ENCODE data around the gene PMM1. TPM values are rescaled to one million over a fixed set of nuclear protein-coding genes. Genes with fewer than 3 reads are reported as not detected.
"Not testable (repeated sequence)": the region's sequence is repeated elsewhere in the genome, so short reads cannot be mapped to it uniquely, and the experiment has no call there.

PMM1 gene
- total RNA-seq (100 to 1,000 TPM in 1 of 9 donors, 10 to 100 TPM in 8; 39.4 to 105 (median 71.6) TPM), polyA plus RNA-seq (10 to 100 TPM; 37.8 to 53.0 (median 43.0) TPM)
- long read RNA-seq, donor 1, transcript PMM1-201 (8 exons, 1,298 nt) = major isoform, 41 of 67 reads
- long read RNA-seq, donor 1, partial matches to known transcripts = 22 of 67 reads
- long read RNA-seq, donor 1, other reads (novel, unspliced or antisense) = 0 of 67 reads
- long read RNA-seq, donor 2, transcript PMM1-201 (8 exons, 1,298 nt) = major isoform, 22 of 38 reads
- long read RNA-seq, donor 2, partial matches to known transcripts = 14 of 38 reads
- long read RNA-seq, donor 2, other reads (novel, unspliced or antisense) = 0 of 38 reads
- long read RNA-seq, donor 3, transcript PMM1-201 (8 exons, 1,298 nt) = major isoform, 29 of 31 reads
- long read RNA-seq, donor 3, partial matches to known transcripts = 0 of 31 reads
- long read RNA-seq, donor 3, other reads (novel, unspliced or antisense) = 0 of 31 reads
- long read RNA-seq, donor 4, transcript PMM1-201 (8 exons, 1,298 nt) = major isoform, 66 of 78 reads
- long read RNA-seq, donor 4, partial matches to known transcripts = 2 of 78 reads
- long read RNA-seq, donor 4, other reads (novel, unspliced or antisense) = 6 of 78 reads
- long read RNA-seq, donor 5, transcript PMM1-201 (8 exons, 1,298 nt) = major isoform, 96 of 109 reads
- long read RNA-seq, donor 5, transcript PMM1-208 (7 exons, 1,405 nt) = minor isoform, 6 of 109 reads
- long read RNA-seq, donor 5, partial matches to known transcripts = 1 of 109 reads
- long read RNA-seq, donor 5, other reads (novel, unspliced or antisense) = 6 of 109 reads
- long read RNA-seq, donor 6, transcript PMM1-201 (8 exons, 1,298 nt) = major isoform, 42 of 53 reads
- long read RNA-seq, donor 6, partial matches to known transcripts = 1 of 53 reads
- long read RNA-seq, donor 6, other reads (novel, unspliced or antisense) = 6 of 53 reads
- long read RNA-seq, donor 7, transcript PMM1-201 (8 exons, 1,298 nt) = major isoform, 10 of 25 reads
- long read RNA-seq, donor 7, partial matches to known transcripts = 13 of 25 reads
- long read RNA-seq, donor 7, other reads (novel, unspliced or antisense) = 0 of 25 reads
- long read RNA-seq, donor 8, transcript PMM1-201 (8 exons, 1,298 nt) = major isoform, 47 of 73 reads
- long read RNA-seq, donor 8, partial matches to known transcripts = 23 of 73 reads
- long read RNA-seq, donor 8, other reads (novel, unspliced or antisense) = 0 of 73 reads
- long read RNA-seq, donor 9, transcript PMM1-201 (8 exons, 1,298 nt) = major isoform, 23 of 25 reads
- long read RNA-seq, donor 9, partial matches to known transcripts = 0 of 25 reads
- long read RNA-seq, donor 9, other reads (novel, unspliced or antisense) = 0 of 25 reads
- long read RNA-seq, donor 10, transcript PMM1-201 (8 exons, 1,298 nt) = major isoform, 12 of 21 reads
- long read RNA-seq, donor 10, partial matches to known transcripts = 6 of 21 reads
- long read RNA-seq, donor 10, other reads (novel, unspliced or antisense) = 0 of 21 reads

GRCh38 chr22:41589391-41590241 is at the start of gene PMM1:
PMM1 (minus strand) TSS chr22:41589840; CDS start chr22:41589805, 35 bp downstream.
- no peaks in the 10 kb centered on the region for H3K9me3 ChIP-seq (replicated peaks in 1 of 3)
- H3K27me3 ChIP-seq = no peaks in the 10 kb centered on the region
- peak within 1 kb of the TSS; percentile 44 to 91 (median 81) for H3K27ac ChIP-seq
- peak; percentile 100 for DNase-seq
- peaks cover 8 to 15% of the 10 kb centered on the region in 2 donors for H3K4me1 ChIP-seq (replicated peaks in 1 of 2)
- TF ChIP-seq POLR2A (IDR thresholded peaks at IDR 0.05) (peak; percentile 89 to 97), CTCF (IDR thresholded peaks at IDR 0.05) (no peak)
- no peaks in the 10 kb centered on the region for H3K36me3 ChIP-seq (replicated peaks in 1 of 2)
- H3K4me3 ChIP-seq = peak within 1 kb of the TSS; percentile 62 to 96 (median 86)
- intact Hi-C loops (cut with DNase I) = loop anchor here in 1 of 2 donors (10.0 kb wide), 1 partner anchor 45 kb away; the partner anchor contains the start of gene POLR3H
- 1 to 2% (median 1%) methylated on average over 7 to 61 of the region's 61 CpGs for WGBS, 4 donors

- Histone ChIP-seq H3K9me3 (replicated peaks in 1 of 3) (no peaks in the 10 kb centered on the region), H3K36me3 (replicated peaks in 1 of 2) (peaks cover 0 to 91% of the 10 kb centered on the region in 2 donors), H3K27ac (no peak overlapping the region), H3K27me3 (no peaks in the 10 kb centered on the region), H3K4me3 (no peak overlapping the region), H3K4me1 (replicated peaks in 1 of 2) (no peaks in the 10 kb centered on the region)
- no peak for TF ChIP-seq CTCF (IDR thresholded peaks at IDR 0.05)
- TF ChIP-seq POLR2A (IDR thresholded peaks at IDR 0.05) = no peak
- intact Hi-C loops (cut with DNase I) = no loop called here
- WGBS, 4 donors = 81 to 91% (median 89%) methylated on average over 5 of the region's 5 CpGs
- DNase-seq = peak in 1 of 7 donors; percentile 20
Observed at GRCh38 chr22:41638748-41639147, 49.1 kb upstream of the PMM1 start.

- Histone ChIP-seq H3K4me1 (replicated peaks in 1 of 2) (no peaks in the 10 kb centered on the region), H3K27me3 (no peaks in the 10 kb centered on the region), H3K9me3 (replicated peaks in 1 of 3) (no peaks in the 10 kb centered on the region), H3K27ac (no peak overlapping the region), H3K4me3 (no peak overlapping the region), H3K36me3 (replicated peaks in 1 of 2) (peaks cover 0 to 93% of the 10 kb centered on the region in 2 donors)
- 82 to 94% (median 89%) methylated on average over 5 of the region's 5 CpGs for WGBS, 4 donors
- DNase-seq = no peak
- intact Hi-C loops (cut with DNase I) = no loop called here
- TF ChIP-seq POLR2A (IDR thresholded peaks at IDR 0.05) = no peak
- TF ChIP-seq CTCF (IDR thresholded peaks at IDR 0.05) = no peak
Observed at GRCh38 chr22:41638124-41638523, 48.5 kb upstream of the PMM1 start.

GRCh38 chr22:41637623-41638022 is 48.0 kb upstream of the PMM1 start:
- WGBS, 4 donors = 93 to 98% (median 97%) methylated on average over 7 to 8 of the region's 8 CpGs
- H3K27ac ChIP-seq = not testable (repeated sequence)

More at GRCh38 chr22:41637623-41638022, 48.0 kb upstream of the PMM1 start:
- H3K4me1 ChIP-seq (replicated peaks in 1 of 2); H3K4me3 ChIP-seq; intact Hi-C loops (cut with DNase I); H3K9me3 ChIP-seq (replicated peaks in 1 of 3); H3K27me3 ChIP-seq: not testable (repeated sequence)
- DNase-seq = peak in 1 of 7 donors; percentile 46
- peaks cover 0 to 93% of the 10 kb centered on the region in 2 donors for H3K36me3 ChIP-seq (replicated peaks in 1 of 2)

Data from adrenal gland (tissue), 19 donors.